Small intestine (tissue), 7 donors: ENCODE results near the gene LUZP4. TPM values are rescaled to one million over a fixed set of nuclear protein-coding genes. Genes with fewer than 3 reads are reported as not detected.

ENCODE experiments used
- DNase-seq, 2 donors: peaks; one replicate each; pipeline versions ENCODE4 v3.0.0 to v3.0.0-alpha.2; 2013
- FAIRE-seq: peaks from 2 replicates; lab custom pipeline; 2012; peaks lifted over from hg19 to GRCh38; lab: Jason Lieb, UNC
- H3K27ac ChIP-seq, 3 donors: one replicate each; pipeline ENCODE4 v1.5.1; 2013; ENCODE audit warnings: low read length in 2 of 3, mild to moderate bottlenecking in 2 of 3, control low read depth in 1 of 3, inconsistent platforms in 1 of 3, low read depth in 1 of 3, moderate library complexity in 1 of 3
- H3K27me3 ChIP-seq, 3 donors: one replicate each; pipeline ENCODE4 v1.6.1; 2013; ENCODE audit warnings: low read length in 3 of 3, inconsistent platforms in 1 of 3; ENCODE audit not compliant: control insufficient read depth in 3 of 3, insufficient read depth in 3 of 3
- H3K36me3 ChIP-seq, 3 donors: one replicate each; pipeline ENCODE4 v1.6.1; 2013; ENCODE audit warnings: low read length in 3 of 3, inconsistent platforms in 1 of 3, low read depth in 1 of 3, mild to moderate bottlenecking in 1 of 3, moderate library complexity in 1 of 3; ENCODE audit not compliant: control insufficient read depth in 3 of 3, insufficient read depth in 2 of 3
- H3K4me1 ChIP-seq, 3 donors: one replicate each; pipeline ENCODE4 v1.6.1; 2013; ENCODE audit warnings: low read length in 2 of 3, inconsistent platforms in 1 of 3, low read depth in 1 of 3, mild to moderate bottlenecking in 1 of 3, moderate library complexity in 1 of 3; ENCODE audit not compliant: control insufficient read depth in 3 of 3, insufficient read depth in 2 of 3
- H3K4me3 ChIP-seq, 3 donors: one replicate each; pipeline ENCODE4 v1.5.1; 2013; ENCODE audit warnings: low read length in 3 of 3, control low read depth in 1 of 3, inconsistent platforms in 1 of 3, low read depth in 1 of 3, mild to moderate bottlenecking in 1 of 3, moderate library complexity in 1 of 3
- H3K9me3 ChIP-seq, 2 donors: one replicate each; pipeline ENCODE4 v1.6.1; 2013; ENCODE audit warnings: low read depth in 1 of 2, low read length in 1 of 2; ENCODE audit not compliant: control insufficient read depth in 2 of 2, insufficient read depth in 1 of 2
- WGBS, 3 donors: extraction: QIAGEN DNeasy Blood & Tissue Kit; methylation state at CpG; one replicate each; pipeline ENCODE4 v1.1.7; 2013; 5-methylcytosine and 5-hydroxymethylcytosine counted together
- polyA plus RNA-seq, 4 donors: library from polyadenylated mRNA; stranded (reverse) in 3 of 4; unstranded in 1 of 4; fragments of 200-250 nt in 3 of 4; fragments of 120-200 nt in 1 of 4; gene quantifications; one replicate each; pipeline versions ENCODE4 v1.2.1 to v1.2.3, GENCODE V29; 2013
- donor health status: healthy with polysubstance abuse.
- donor health status: control.
- donor health status: control.
- donor health status: Bipolar disorder and iron deficiency.
- donor health status: healthy.

LUZP4 gene
- polyA plus RNA-seq, 4 donors: not detected

DNA sequence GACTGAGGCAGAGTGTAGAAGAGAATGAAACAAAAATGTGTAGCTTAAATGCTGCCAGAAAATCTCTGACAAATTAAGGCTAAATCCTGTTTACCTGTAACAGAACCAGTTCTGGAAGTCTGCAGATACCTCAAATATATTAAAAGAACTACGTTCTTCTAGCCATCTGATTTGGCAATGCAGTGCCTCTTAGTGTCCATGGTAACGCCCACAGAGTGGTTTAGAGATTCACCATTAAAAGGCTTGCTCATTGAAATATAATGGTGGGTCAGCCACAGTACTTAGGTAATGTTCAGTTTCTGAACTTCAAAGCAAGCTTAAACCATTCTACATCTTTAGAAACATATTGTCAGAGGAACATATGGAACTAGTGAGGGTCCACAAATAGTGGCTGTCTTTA, 23.2 kb upstream of the LUZP4 start:
- Histone ChIP-seq H3K27ac (no peak overlapping the region), H3K4me3 (no peak overlapping the region), H3K4me1 (no peaks in the 10 kb centered on the region), H3K36me3 (no peaks in the 10 kb centered on the region), H3K27me3 (no peaks in the 10 kb centered on the region), H3K9me3 (no peaks in the 10 kb centered on the region)
- WGBS, 3 donors: 44 to 76% (median 58%) methylated on average over 2 of the region's 2 CpGs
- no peak for DNase-seq
- FAIRE-seq: no peak

DNA sequence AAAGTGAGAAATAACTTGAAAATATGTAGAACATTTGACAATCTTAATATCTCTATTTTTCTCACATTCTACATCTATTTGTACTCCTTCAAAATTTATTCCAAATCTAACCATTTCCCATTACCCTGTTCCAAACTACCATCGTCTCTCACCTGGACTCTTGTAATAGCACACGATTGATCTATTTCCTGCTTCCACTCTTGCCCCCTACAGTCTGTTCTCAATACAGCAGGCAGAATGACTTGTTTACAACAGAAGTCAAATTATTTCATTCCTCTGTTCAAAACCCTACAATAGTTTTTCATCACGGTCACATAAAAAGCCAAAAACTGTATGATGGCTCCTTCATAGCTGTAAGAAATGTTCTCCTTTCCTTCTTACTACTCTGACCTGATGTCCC, 21.1 kb upstream of the LUZP4 start:
- H3K36me3 ChIP-seq: no peaks in the 10 kb centered on the region
- H3K27ac ChIP-seq: no peak overlapping the region
- no peaks in the 10 kb centered on the region for H3K9me3 ChIP-seq
- H3K27me3 ChIP-seq: no peaks in the 10 kb centered on the region
- FAIRE-seq (no peak), DNase-seq (no peak)
- no peak overlapping the region for H3K4me3 ChIP-seq
- WGBS, 3 donors: 28 to 41% (median 41%) methylated on average over 3 of the region's 3 CpGs
- H3K4me1 ChIP-seq: no peaks in the 10 kb centered on the region

DNA sequence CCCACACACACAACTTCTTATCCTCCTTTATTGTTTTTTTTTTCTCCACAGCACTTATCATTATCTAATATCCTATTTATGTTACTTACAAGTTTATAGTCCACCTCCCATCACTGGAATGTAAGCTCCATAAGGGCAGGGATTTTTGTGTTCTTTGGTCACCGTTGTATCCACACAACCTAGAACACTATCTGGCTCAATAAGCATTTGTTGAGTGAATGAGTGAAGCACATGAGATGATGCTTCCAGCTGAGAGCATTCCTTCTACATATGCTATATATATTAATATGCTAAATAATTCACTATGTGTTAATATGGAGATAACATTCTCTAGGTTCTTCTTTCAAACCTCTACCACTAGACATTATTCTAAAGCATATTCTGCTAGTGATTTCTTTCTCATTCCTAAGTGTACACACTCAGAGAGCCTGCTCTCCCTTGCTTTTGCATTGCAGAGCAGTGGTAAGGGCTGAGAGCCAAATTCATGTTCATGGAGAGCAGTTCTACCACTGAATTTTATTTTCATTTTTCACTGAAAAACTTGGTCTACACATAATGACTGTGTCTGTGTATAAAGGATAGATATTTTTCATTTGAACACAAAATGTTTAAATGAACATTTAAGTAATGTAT, 20.3 kb upstream of the LUZP4 start:
- Histone ChIP-seq H3K4me3 (no peak overlapping the region), H3K36me3 (no peaks in the 10 kb centered on the region), H3K27ac (no peak overlapping the region), H3K4me1 (no peaks in the 10 kb centered on the region), H3K27me3 (no peaks in the 10 kb centered on the region), H3K9me3 (no peaks in the 10 kb centered on the region)
- FAIRE-seq (no peak), DNase-seq (no peak)
- 67 to 86% (median 80%) methylated on average over 1 of the region's 1 CpG for WGBS, 3 donors

DNA sequence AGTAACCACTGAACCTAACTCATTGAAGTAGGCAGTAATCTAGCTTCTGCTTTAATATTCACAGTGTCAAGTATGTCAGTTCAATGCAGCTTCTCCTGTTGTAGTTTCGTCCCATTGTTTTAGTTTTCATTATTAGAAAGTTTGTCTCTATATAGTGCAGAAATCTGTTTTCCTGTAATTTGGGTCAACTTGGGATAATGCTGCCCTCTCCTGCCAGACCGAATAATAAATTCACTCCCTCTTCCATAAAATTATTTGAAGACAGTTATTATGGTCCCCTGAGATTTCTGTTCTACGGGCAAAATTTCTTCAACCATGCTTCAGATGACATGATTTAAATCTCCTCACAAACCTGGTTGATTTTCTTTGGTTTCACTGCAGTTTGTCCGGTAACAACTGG, 4.6 kb upstream of the LUZP4 start:
- 48 to 58% (median 57%) methylated on average over 4 of the region's 4 CpGs for WGBS, 3 donors
- FAIRE-seq (no peak), DNase-seq (no peak)
- H3K27ac ChIP-seq: no peak overlapping the region
- H3K4me3 ChIP-seq: no peak overlapping the region
- H3K36me3 ChIP-seq: no peaks in the 10 kb centered on the region
- H3K9me3 ChIP-seq: no peaks in the 10 kb centered on the region
- no peaks in the 10 kb centered on the region for H3K4me1 ChIP-seq
- H3K27me3 ChIP-seq: no peaks in the 10 kb centered on the region

DNA sequence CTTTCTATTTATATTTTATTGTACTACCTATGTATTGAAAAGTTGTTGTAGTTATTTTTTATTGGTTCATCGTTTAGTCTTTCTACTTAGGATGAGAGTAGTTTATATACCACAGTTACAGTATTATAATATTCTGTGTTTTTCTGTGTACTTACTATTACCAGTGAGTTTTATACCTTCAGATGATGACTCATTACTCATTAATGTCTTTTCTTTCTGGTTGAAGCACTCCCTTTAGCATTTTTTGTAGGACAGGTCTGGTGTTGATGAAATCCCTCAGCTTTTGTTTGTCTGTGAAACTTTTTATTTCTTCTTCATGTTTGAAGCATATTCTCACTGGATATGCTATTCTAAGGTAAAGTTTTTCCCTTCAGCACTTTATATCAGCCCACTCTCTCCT, 7.7 kb downstream of the LUZP4 start:
- no peak for FAIRE-seq

DNA sequence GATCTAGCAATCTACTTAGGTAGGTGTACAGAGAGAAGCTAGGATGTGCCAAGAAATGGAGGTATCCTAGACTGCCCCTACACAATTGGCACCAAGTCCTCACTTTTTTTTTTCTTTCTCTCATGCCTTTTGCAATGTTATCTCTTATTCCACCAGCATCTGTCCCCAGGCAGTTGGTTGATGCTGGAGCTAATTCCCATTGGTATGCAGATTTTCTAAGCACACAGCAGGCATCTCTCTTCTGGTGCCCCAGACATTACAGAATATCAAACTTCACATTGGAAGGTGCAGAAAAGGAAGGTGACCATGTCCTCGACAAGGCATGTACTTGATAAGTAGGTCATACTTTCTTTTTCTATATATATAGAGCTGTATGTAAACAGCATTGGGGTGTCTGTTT, 21.6 kb downstream of the LUZP4 start:
- Histone ChIP-seq H3K4me3 (no peak overlapping the region), H3K36me3 (no peaks in the 10 kb centered on the region), H3K4me1 (no peaks in the 10 kb centered on the region), H3K27ac (no peak overlapping the region), H3K9me3 (no peaks in the 10 kb centered on the region), H3K27me3 (no peaks in the 10 kb centered on the region)
- 17 to 52% (median 39%) methylated on average over 1 of the region's 1 CpG for WGBS, 3 donors
- DNase-seq: no peak
- no peak for FAIRE-seq

More for the DNA sequence above, 7.7 kb downstream of the LUZP4 start:
- no peaks in the 10 kb centered on the region for H3K4me1 ChIP-seq
- H3K27me3 ChIP-seq: no peaks in the 10 kb centered on the region
- WGBS, 3 donors: 47 to 86% (median 79%) methylated on average over 1 of the region's 1 CpG
- H3K9me3 ChIP-seq: no peaks in the 10 kb centered on the region
- no peak overlapping the region for H3K4me3 ChIP-seq
- DNase-seq: no peak
- H3K27ac ChIP-seq: no peak overlapping the region
- H3K36me3 ChIP-seq: no peaks in the 10 kb centered on the region

DNA sequence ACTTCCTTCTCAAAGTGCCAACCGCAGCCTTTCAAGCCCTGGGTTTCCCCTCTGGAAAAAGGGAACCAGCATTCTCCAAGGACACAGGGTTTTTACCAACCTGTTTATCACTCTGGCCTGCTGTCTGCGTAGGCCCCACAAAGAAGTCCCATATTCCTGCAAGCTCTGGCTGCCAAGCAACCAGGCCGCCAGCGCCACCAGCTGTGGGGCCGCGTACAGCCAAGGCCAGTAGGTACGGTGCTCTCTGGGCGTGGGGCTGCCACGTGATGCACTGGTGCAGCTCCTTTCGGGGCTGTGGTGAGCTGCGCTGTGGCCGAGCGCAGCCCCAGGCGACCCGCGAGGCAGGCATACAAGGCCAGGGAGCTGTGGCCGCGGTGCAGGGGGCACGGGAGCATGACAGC, 22.1 kb downstream of the LUZP4 start:
- Histone ChIP-seq H3K9me3 (no peaks in the 10 kb centered on the region), H3K36me3 (no peaks in the 10 kb centered on the region), H3K27ac (no peak overlapping the region), H3K4me3 (no peak overlapping the region), H3K27me3 (no peaks in the 10 kb centered on the region), H3K4me1 (no peaks in the 10 kb centered on the region)
- no peak for FAIRE-seq
- DNase-seq: peak in 1 of 2 donors; percentile 45
- 43 to 57% (median 50%) methylated on average over 10 to 19 of the region's 19 CpGs for WGBS, 3 donors

DNA sequence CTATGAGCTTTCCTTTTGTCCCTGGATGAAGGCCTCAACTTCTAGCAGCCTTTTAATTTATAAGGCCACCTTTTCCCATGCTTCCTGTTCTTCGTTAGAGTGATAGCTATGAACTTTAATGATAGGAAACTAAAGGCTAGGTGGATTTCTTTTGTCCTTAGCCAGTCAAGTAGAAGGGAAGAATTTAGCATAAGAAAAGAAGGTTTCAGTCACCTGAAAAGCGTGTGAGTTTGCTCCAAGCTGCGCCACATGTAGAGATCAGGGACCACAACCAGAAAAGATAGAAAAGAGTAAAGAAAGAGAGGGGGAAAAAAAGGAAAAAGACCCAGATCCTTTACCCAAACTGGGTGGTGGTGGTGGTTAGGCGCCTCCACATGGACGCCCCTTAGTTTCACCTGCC, 28.6 kb downstream of the LUZP4 start:
- no peaks in the 10 kb centered on the region for H3K9me3 ChIP-seq
- 68 to 92% (median 74%) methylated on average over 5 of the region's 5 CpGs for WGBS, 3 donors
- FAIRE-seq (no peak), DNase-seq (no peak)
- no peak overlapping the region for H3K4me3 ChIP-seq
- H3K27me3 ChIP-seq: no peaks in the 10 kb centered on the region
- H3K27ac ChIP-seq: no peak overlapping the region
- no peaks in the 10 kb centered on the region for H3K36me3 ChIP-seq
- no peaks in the 10 kb centered on the region for H3K4me1 ChIP-seq

DNA sequence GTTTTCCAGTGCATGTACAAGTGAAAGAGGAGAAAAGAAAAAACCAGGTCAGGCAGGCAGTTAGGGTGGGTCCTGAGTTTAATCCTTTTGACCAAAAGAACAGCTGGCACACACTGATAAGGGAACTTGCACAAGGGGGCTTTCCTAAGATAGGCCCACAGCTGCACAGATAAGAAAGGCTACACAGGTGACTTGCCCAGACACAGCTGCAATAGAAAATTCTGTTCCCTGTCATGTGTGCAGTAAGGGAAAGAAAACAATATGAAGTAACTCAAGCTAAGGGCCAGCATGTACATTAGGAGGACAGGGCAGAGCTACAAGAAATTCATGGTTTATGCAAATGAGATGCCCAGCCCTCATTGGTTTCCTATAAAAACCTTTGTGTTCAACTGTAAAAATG, 32.9 kb downstream of the LUZP4 start:
- Histone ChIP-seq H3K4me3 (no peak overlapping the region), H3K4me1 (no peaks in the 10 kb centered on the region), H3K9me3 (no peaks in the 10 kb centered on the region), H3K27ac (no peak overlapping the region), H3K27me3 (no peaks in the 10 kb centered on the region), H3K36me3 (no peaks in the 10 kb centered on the region)
- DNase-seq (no peak), FAIRE-seq (no peak)
